ENCODE data around the gene NEUROD4. TPM values are rescaled to one million over a fixed set of nuclear protein-coding genes. Genes with fewer than 3 reads are reported as not detected.
"Not testable (repeated sequence)": the region's sequence is repeated elsewhere in the genome, so short reads cannot be mapped to it uniquely, and the experiment has no call there.

The NEUROD4 gene
- total RNA-seq, 1 donor from 2014 or later, result not detected

DNA sequence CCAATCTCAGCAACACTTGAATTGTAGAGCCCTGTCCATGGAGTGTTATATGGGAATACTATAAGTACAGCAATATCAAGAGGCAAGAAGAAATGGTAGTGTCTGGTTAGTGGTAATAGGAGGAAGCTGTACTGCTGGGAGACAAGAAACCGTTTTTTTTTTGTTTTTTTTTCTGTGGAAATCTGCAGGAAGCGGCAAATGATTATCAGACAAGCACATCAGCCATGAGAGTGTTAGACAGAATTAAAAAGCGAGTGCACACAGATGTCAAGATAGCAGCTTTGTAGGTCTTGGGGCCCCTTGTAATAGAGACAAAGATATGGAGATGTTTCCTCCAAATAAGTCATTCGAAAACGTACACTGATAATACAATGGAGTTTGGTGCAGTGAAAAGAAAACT is 41.9 kb upstream of the NEUROD4 start:
- TF ChIP-seq, protein P1, sequence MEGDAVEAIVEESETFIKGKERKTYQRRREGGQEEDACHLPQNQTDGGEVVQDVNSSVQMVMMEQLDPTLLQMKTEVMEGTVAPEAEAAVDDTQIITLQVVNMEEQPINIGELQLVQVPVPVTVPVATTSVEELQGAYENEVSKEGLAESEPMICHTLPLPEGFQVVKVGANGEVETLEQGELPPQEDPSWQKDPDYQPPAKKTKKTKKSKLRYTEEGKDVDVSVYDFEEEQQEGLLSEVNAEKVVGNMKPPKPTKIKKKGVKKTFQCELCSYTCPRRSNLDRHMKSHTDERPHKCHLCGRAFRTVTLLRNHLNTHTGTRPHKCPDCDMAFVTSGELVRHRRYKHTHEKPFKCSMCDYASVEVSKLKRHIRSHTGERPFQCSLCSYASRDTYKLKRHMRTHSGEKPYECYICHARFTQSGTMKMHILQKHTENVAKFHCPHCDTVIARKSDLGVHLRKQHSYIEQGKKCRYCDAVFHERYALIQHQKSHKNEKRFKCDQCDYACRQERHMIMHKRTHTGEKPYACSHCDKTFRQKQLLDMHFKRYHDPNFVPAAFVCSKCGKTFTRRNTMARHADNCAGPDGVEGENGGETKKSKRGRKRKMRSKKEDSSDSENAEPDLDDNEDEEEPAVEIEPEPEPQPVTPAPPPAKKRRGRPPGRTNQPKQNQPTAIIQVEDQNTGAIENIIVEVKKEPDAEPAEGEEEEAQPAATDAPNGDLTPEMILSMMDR (conservative IDR thresholded peaks at IDR 0.05; ENCODE audit: low read depth, low read length), result no peak
- no peak for DNase-seq (ENCODE audit: low read depth)
- H3K4me3 ChIP-seq (ENCODE audit: low read depth, low read length), result no peak overlapping the region

DNA sequence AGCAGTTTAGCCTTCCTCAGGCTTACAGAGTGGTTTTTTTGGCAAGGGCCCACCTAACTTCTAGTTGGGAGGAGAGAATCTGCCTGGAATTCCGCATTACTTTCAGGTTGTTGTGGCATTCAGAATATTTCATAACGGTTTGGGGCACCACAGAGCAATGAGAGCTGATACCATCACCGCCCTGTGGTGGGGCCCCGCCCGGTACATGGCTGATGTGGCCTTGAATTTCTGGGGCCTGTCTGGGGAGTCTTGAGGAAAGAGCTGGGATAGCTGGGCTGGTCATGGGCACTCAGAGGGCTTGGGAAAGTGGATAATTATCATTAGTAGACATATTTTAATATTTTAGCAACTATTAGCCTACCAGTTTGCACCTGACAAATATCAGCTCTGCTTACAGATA is 39.4 kb upstream of the NEUROD4 start:
- no peak overlapping the region for H3K4me3 ChIP-seq (ENCODE audit: low read depth, low read length)
- no peak for DNase-seq (ENCODE audit: low read depth)
- TF ChIP-seq, protein P1 (conservative IDR thresholded peaks at IDR 0.05; ENCODE audit: low read depth, low read length), result no peak

DNA sequence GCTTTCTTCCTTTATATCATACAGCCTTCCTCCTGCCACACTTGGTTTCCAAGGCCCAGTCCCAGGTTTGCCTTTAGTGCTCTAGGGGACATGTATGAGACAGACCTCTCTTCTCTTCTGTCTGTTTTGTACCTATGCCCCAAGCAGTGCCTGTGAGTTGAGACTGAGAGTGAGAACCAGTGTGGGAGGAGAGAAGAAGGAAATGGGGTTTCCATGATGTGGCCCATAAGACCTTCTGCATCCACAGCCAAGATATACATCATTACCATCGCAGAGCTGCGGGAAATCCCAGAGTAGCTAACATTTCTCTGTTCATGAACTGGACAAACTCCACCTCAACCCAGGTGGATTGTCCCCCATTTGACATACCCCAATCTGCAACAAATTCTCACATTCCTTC is 38.0 kb upstream of the NEUROD4 start:
- TF ChIP-seq, protein P1 (conservative IDR thresholded peaks at IDR 0.05; ENCODE audit: low read depth, low read length), result no peak
- no peak overlapping the region for H3K4me3 ChIP-seq (ENCODE audit: low read depth, low read length)
- DNase-seq (ENCODE audit: low read depth), result no peak

DNA sequence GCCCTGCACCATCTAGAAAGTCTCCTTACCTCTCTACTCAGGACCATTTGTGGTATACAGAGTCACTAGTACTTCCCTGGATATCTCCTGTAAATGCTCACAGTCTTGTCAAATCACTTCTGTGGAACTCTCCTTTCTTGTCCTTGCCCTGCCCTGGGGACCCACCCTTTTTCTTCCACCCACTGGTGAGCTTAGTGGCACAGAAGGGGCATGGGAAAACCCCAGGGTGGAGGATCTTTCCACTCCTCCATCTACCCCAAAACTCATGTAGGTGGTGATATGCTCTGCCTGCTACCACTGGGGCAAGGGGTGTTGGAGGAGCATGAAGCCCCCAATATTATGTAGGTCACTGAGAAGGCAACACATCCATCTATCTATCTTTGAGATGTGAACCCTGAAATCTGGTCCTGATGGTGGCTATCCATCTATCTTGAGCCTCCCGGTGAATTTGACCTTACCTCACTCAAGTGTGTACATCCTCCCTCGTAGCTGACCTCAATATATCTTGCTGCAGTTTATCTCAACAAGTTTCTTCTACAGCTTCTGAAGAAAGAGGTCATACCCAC is 36.2 kb upstream of the NEUROD4 start:
- DNase-seq (ENCODE audit: low read depth), result no peak
- no peak overlapping the region for H3K4me3 ChIP-seq (ENCODE audit: low read depth, low read length)
- TF ChIP-seq, protein P1 (conservative IDR thresholded peaks at IDR 0.05; ENCODE audit: low read depth, low read length), result no peak

DNA sequence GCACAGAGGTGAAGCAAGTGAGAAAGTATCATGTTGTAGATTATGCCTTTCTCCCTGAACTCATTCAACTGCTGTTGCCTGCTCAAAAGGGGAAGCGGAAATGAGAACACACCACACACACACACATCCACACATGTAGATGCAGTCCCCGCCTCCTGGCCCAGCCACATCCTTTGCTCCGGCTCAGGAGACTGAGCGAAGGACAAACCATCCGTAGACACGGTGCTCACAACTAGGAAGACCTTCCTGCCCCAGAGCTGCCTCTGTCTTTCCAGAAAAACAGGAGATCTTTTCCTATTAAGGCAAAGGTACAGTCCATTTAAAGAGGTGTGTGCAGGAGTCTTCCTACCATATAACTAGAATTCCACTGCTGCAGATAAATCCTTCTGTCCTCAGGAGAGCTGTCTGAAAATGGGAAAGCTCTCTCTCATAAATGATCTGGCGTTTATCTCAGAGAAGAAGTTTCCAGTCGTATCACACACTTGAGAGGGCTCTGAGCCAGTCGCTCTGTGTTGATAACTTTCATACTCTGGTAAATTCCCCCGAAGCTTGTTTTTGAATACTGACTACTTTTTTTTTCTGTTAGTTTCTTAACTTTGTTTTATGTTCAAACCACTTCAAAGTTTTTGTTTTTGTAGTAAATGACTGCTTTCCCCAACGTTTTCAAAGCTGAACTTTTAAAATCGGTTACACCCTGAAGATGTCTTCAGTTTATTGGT is 35.0 kb upstream of the NEUROD4 start, which contains the start of gene TESPA1:
Gene TESPA1 (minus strand): TSS at position 105 of the 719 bp plus-strand sequence. CDS start 10,200 bp downstream, outside the sequence.
- H3K4me3 ChIP-seq (ENCODE audit: low read depth, low read length), result no peak within 1 kb of the TSS
- TF ChIP-seq, protein P1 (conservative IDR thresholded peaks at IDR 0.05; ENCODE audit: low read depth, low read length), result no peak
- DNase-seq (ENCODE audit: low read depth), result no peak

DNA sequence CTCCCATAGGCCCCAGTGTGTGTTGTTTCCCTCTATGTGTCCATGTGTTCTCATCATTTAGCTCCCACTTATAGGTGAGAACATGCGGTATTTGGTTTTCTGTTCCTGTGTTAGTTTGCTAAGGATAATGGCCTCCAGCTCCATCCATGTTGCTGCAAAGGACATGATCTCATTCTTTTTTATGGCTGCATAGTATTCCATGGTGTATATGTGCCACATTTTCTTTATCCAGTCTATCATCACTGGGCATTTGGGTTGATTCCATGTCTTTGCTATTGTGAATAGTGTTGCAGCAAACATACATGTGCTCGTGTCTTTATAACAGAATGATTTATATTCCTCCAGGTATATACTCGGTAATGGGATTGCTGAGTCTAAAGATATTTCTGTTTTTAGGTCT is 33.0 kb upstream of the NEUROD4 start:
- not testable (repeated sequence) for DNase-seq (ENCODE audit: low read depth); H3K4me3 ChIP-seq (ENCODE audit: low read depth, low read length)

DNA sequence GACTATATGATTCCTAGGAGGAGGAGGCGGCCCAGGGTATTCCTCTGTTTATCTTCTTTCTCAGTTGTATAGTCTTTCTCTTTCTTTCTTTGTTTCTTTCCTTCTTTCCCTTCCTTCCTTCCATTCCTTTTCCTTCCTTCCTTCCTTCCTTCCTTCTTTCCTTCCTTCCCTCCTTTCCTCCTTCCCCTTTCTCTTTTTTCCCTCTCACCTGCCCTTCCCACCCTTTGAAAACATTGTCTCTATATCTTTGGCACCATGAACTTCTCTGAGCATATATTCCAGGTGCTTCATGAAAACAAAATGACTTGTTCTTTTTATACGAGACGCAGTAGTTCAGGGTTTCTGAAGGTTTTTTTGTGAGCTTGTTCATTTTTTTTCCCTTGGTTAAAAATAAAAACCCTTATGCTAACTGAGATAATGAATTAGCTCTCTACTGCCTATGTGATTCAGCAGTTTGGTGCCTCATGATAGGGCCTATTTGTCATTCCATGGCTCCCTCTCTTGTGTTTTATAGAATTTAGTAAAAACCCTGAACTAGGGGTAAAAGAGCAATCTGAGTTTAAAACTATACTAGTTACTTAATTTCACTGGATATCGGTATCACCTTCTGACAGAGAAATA is 32.1 kb upstream of the NEUROD4 start:
- no peak overlapping the region for H3K4me3 ChIP-seq (ENCODE audit: low read depth, low read length)
- DNase-seq (ENCODE audit: low read depth), result no peak
- TF ChIP-seq, protein P1 (conservative IDR thresholded peaks at IDR 0.05; ENCODE audit: low read depth, low read length), result no peak

All from epithelial cell of proximal tubule (primary cell).